GM19351 (cell line): ENCODE measurements around the gene TPCN1.
A peak's percentile ranks its signal among the peaks of the same experiment; 100 is the strongest.

Experiments used
- ATAC-seq: cut with Tn5 transposase; IDR thresholded peaks from one replicate; pipeline ENCODE4 v1.9.1; 2021; ENCODE audit warnings: mild to moderate bottlenecking, moderate library complexity; ENCODE audit not compliant: unreplicated experiment

TPCN1 gene

GRCh38 chr12:113221181-113221996 is at the start of gene TPCN1:
TSS of gene TPCN1 (plus strand) at chr12:113221464. CDS start at chr12:113226853, 5,389 bp downstream.
- ATAC-seq, result peak; percentile 87

- ATAC-seq, result no peak
Measured at GRCh38 chr12:113171543-113171942, 49.7 kb upstream of the TPCN1 start.

GRCh38 chr12:113172185-113172584 is 49.1 kb upstream of the TPCN1 start:
- ATAC-seq, result no peak

- peak; percentile 71 for ATAC-seq
Measured at GRCh38 chr12:113173081-113173698, 48.1 kb upstream of the TPCN1 start.

- no peak for ATAC-seq
Measured at GRCh38 chr12:113174461-113175384, 46.5 kb upstream of the TPCN1 start.

GRCh38 chr12:113179023-113179422 is 42.2 kb upstream of the TPCN1 start:
- ATAC-seq, result no peak

- no peak for ATAC-seq
Measured at GRCh38 chr12:113180333-113180732, 40.9 kb upstream of the TPCN1 start.

GRCh38 chr12:113181975-113182374 is 39.3 kb upstream of the TPCN1 start:
- no peak for ATAC-seq

GRCh38 chr12:113183030-113183589 is 38.2 kb upstream of the TPCN1 start:
- ATAC-seq, result no peak

GRCh38 chr12:113184098-113184899 is 37.0 kb upstream of the TPCN1 start:
- peak; percentile 55 for ATAC-seq

GRCh38 chr12:113184900-113185179 is 36.4 kb upstream of the TPCN1 start:
- ATAC-seq, result peak; percentile 85

- ATAC-seq, result peak; percentile 39
Measured at GRCh38 chr12:113185180-113186032, 35.9 kb upstream of the TPCN1 start, which contains the start of the genes DDX54 and RITA1. TSS of gene DDX54 (minus strand) at chr12:113185478. CDS start at chr12:113185451, 27 bp downstream. TSS of gene RITA1 (plus strand) at chr12:113185721. CDS start at chr12:113186747, 1,026 bp downstream.

GRCh38 chr12:113186033-113186365 is 35.3 kb upstream of the TPCN1 start:
- ATAC-seq, result no peak

- ATAC-seq, result no peak
Measured at GRCh38 chr12:113186666-113187325, 34.5 kb upstream of the TPCN1 start.

- no peak for ATAC-seq
Measured at GRCh38 chr12:113189361-113189760, 31.9 kb upstream of the TPCN1 start.

- no peak for ATAC-seq
Measured at GRCh38 chr12:113190761-113191160, 30.5 kb upstream of the TPCN1 start.

- no peak for ATAC-seq
Measured at GRCh38 chr12:113191227-113191626, 30.0 kb upstream of the TPCN1 start.

GRCh38 chr12:113194971-113195391 is 26.3 kb upstream of the TPCN1 start:
- ATAC-seq, result no peak

GRCh38 chr12:113195598-113195997 is 25.7 kb upstream of the TPCN1 start:
- no peak for ATAC-seq
